Measurements from ENCODE around the gene LCE1C.

DNA sequence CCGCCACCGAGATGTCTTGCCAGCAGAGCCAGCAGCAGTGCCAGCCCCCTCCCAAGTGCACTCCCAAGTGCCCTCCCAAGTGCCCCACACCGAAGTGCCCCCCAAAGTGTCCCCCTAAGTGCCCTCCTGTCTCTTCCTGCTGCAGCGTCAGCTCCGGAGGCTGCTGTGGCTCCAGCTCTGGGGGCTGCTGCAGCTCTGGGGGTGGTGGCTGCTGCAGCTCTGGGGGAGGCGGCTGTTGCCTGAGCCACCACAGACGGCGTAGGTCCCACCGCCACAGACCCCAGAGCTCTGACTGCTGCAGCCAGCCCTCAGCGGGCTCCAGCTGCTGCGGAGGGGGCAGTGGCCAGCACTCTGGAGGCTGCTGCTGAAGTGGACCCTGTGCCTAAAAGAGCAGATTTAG lies 30.1 kb downstream of the LCE1C start:
- TF ChIP-seq CTCF (IDR thresholded peaks at IDR 0.05; ENCODE audit: borderline replicate concordance, extremely low read depth, low read length, poor library complexity, severe bottlenecking) (no peak), EZH2 (IDR thresholded peaks at IDR 0.05; ENCODE audit: borderline replicate concordance, low read depth, low read length, severe bottlenecking) (no peak)
